ENCODE results near the gene NTSR2. TPM values are rescaled to one million over a fixed set of nuclear protein-coding genes. Genes with fewer than 3 reads are reported as not detected.

The NTSR2 gene
- total and polyA plus RNA-seq, 2 experiments from 2014 or later, result 0.10 TPM; not detected in 1

DNA sequence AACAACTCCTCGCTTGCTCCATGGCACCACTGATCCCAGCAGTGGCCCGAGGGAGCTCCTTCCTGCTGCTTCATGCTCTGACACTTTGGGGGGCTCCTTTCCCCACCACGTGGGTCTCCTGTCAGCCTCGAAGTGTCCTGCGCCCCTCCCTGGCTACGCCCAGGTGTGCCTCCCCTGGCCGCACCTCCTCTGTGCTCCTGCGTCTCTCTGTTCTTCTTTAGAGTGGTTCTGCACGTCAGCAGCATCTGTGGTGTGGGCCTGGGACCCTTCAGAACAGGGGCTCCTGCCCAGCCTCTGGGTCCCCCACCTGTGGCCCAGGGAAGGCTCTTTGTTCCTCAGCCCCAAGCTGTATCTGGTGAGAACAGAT lies 26.7 kb upstream of the NTSR2 start:
- no peak overlapping the region for H3K27ac Mint-ChIP-seq
- no peaks in the 10 kb centered on the region for H3K9me3 Mint-ChIP-seq
- Histone ChIP-seq H2AFZ (0 out of 2 replicates have a peak overlapping the region, but pooled peaks have one; percentile 23), H3K27me3 (ENCODE audit: insufficient read depth) (no peaks in the 10 kb centered on the region), H3F3A (replicated peaks; ENCODE audit: low read depth) (no peaks in the 10 kb centered on the region), H4K20me1 (replicated peaks; ENCODE audit: insufficient read depth) (no peaks in the 10 kb centered on the region), H3K4me2 (no peak overlapping the region), H3K4me3 (no peak overlapping the region), H3K27ac (ENCODE audit: low read depth) (no peak overlapping the region), H3K9me2 (ENCODE audit: insufficient read depth) (no peaks in the 10 kb centered on the region), H3K4me1 (ENCODE audit: insufficient read depth) (no peaks in the 10 kb centered on the region), H3K36me3 (ENCODE audit: insufficient read depth) (no peaks in the 10 kb centered on the region), H3K79me2 (replicated peaks; ENCODE audit: insufficient read depth) (no peaks in the 10 kb centered on the region)
- H3K4me3 Mint-ChIP-seq, result no peak overlapping the region
- TF ChIP-seq, protein P1, sequence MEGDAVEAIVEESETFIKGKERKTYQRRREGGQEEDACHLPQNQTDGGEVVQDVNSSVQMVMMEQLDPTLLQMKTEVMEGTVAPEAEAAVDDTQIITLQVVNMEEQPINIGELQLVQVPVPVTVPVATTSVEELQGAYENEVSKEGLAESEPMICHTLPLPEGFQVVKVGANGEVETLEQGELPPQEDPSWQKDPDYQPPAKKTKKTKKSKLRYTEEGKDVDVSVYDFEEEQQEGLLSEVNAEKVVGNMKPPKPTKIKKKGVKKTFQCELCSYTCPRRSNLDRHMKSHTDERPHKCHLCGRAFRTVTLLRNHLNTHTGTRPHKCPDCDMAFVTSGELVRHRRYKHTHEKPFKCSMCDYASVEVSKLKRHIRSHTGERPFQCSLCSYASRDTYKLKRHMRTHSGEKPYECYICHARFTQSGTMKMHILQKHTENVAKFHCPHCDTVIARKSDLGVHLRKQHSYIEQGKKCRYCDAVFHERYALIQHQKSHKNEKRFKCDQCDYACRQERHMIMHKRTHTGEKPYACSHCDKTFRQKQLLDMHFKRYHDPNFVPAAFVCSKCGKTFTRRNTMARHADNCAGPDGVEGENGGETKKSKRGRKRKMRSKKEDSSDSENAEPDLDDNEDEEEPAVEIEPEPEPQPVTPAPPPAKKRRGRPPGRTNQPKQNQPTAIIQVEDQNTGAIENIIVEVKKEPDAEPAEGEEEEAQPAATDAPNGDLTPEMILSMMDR (conservative IDR thresholded peaks at IDR 0.05; ENCODE audit: low read depth in 2 of 2), result no peak
- no peak for TF ChIP-seq EZH2phosphoT487 (IDR thresholded peaks at IDR 0.05; ENCODE audit: unreplicated experiment)
- TF ChIP-seq, protein P2, sequence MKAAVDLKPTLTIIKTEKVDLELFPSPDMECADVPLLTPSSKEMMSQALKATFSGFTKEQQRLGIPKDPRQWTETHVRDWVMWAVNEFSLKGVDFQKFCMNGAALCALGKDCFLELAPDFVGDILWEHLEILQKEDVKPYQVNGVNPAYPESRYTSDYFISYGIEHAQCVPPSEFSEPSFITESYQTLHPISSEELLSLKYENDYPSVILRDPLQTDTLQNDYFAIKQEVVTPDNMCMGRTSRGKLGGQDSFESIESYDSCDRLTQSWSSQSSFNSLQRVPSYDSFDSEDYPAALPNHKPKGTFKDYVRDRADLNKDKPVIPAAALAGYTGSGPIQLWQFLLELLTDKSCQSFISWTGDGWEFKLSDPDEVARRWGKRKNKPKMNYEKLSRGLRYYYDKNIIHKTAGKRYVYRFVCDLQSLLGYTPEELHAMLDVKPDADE (IDR thresholded peaks at IDR 0.05), result no peak
- TF ChIP-seq, protein P3, sequence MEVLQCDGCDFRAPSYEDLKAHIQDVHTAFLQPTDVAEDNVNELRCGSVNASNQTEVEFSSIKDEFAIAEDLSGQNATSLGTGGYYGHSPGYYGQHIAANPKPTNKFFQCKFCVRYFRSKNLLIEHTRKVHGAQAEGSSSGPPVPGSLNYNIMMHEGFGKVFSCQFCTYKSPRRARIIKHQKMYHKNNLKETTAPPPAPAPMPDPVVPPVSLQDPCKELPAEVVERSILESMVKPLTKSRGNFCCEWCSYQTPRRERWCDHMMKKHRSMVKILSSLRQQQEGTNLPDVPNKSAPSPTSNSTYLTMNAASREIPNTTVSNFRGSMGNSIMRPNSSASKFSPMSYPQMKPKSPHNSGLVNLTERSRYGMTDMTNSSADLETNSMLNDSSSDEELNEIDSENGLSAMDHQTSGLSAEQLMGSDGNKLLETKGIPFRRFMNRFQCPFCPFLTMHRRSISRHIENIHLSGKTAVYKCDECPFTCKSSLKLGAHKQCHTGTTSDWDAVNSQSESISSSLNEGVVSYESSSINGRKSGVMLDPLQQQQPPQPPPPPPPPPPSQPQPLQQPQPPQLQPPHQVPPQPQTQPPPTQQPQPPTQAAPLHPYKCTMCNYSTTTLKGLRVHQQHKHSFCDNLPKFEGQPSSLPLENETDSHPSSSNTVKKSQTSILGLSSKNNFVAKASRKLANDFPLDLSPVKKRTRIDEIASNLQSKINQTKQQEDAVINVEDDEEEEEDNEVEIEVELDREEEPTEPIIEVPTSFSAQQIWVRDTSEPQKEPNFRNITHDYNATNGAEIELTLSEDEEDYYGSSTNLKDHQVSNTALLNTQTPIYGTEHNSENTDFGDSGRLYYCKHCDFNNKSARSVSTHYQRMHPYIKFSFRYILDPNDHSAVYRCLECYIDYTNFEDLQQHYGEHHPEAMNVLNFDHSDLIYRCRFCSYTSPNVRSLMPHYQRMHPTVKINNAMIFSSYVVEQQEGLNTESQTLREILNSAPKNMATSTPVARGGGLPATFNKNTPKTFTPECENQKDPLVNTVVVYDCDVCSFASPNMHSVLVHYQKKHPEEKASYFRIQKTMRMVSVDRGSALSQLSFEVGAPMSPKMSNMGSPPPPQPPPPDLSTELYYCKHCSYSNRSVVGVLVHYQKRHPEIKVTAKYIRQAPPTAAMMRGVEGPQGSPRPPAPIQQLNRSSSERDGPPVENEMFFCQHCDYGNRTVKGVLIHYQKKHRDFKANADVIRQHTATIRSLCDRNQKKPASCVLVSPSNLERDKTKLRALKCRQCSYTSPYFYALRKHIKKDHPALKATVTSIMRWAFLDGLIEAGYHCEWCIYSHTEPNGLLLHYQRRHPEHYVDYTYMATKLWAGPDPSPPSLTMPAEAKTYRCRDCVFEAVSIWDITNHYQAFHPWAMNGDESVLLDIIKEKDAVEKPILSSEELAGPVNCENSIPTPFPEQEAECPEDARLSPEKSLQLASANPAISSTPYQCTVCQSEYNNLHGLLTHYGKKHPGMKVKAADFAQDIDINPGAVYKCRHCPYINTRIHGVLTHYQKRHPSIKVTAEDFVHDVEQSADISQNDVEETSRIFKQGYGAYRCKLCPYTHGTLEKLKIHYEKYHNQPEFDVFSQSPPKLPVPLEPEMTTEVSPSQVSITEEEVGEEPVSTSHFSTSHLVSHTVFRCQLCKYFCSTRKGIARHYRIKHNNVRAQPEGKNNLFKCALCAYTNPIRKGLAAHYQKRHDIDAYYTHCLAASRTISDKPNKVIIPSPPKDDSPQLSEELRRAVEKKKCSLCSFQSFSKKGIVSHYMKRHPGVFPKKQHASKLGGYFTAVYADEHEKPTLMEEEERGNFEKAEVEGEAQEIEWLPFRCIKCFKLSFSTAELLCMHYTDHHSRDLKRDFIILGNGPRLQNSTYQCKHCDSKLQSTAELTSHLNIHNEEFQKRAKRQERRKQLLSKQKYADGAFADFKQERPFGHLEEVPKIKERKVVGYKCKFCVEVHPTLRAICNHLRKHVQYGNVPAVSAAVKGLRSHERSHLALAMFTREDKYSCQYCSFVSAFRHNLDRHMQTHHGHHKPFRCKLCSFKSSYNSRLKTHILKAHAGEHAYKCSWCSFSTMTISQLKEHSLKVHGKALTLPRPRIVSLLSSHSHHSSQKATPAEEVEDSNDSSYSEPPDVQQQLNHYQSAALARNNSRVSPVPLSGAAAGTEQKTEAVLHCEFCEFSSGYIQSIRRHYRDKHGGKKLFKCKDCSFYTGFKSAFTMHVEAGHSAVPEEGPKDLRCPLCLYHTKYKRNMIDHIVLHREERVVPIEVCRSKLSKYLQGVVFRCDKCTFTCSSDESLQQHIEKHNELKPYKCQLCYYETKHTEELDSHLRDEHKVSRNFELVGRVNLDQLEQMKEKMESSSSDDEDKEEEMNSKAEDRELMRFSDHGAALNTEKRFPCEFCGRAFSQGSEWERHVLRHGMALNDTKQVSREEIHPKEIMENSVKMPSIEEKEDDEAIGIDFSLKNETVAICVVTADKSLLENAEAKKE (CRISPR knock-in tag; IDR thresholded peaks at IDR 0.05), result no peak
- no peak for TF ChIP-seq CREB1 (CRISPR knock-in tag; IDR thresholded peaks at IDR 0.05; ENCODE audit: low read depth)
- no peak for TF ChIP-seq ZNF331 (CRISPR knock-in tag; IDR thresholded peaks at IDR 0.05; ENCODE audit: low read depth)
- TF ChIP-seq EZH2 (IDR thresholded peaks at IDR 0.05; ENCODE audit: low read depth, unreplicated experiment), result no peak
- TF ChIP-seq, protein P4, sequence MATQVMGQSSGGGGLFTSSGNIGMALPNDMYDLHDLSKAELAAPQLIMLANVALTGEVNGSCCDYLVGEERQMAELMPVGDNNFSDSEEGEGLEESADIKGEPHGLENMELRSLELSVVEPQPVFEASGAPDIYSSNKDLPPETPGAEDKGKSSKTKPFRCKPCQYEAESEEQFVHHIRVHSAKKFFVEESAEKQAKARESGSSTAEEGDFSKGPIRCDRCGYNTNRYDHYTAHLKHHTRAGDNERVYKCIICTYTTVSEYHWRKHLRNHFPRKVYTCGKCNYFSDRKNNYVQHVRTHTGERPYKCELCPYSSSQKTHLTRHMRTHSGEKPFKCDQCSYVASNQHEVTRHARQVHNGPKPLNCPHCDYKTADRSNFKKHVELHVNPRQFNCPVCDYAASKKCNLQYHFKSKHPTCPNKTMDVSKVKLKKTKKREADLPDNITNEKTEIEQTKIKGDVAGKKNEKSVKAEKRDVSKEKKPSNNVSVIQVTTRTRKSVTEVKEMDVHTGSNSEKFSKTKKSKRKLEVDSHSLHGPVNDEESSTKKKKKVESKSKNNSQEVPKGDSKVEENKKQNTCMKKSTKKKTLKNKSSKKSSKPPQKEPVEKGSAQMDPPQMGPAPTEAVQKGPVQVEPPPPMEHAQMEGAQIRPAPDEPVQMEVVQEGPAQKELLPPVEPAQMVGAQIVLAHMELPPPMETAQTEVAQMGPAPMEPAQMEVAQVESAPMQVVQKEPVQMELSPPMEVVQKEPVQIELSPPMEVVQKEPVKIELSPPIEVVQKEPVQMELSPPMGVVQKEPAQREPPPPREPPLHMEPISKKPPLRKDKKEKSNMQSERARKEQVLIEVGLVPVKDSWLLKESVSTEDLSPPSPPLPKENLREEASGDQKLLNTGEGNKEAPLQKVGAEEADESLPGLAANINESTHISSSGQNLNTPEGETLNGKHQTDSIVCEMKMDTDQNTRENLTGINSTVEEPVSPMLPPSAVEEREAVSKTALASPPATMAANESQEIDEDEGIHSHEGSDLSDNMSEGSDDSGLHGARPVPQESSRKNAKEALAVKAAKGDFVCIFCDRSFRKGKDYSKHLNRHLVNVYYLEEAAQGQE (IDR thresholded peaks at IDR 0.05; ENCODE audit: unreplicated experiment), result no peak
- no peak for TF ChIP-seq POLR2AphosphoS5 (IDR thresholded peaks at IDR 0.05; ENCODE audit: low read depth)
- TF ChIP-seq JUNB (IDR thresholded peaks at IDR 0.05; ENCODE audit: unreplicated experiment), result no peak
- no peak for TF ChIP-seq ZNF114 (CRISPR knock-in tag; IDR thresholded peaks at IDR 0.05)
- TF ChIP-seq NANOG (IDR thresholded peaks at IDR 0.05; ENCODE audit: borderline replicate concordance), result no peak
- no peak for TF ChIP-seq STAT1 (IDR thresholded peaks at IDR 0.05; ENCODE audit: unreplicated experiment)
- DNase-seq (ENCODE audit: low spot score) (no peak), ATAC-seq (no peak)
- H3K4me1 Mint-ChIP-seq, result no peaks in the 10 kb centered on the region; the same call in 2 of the 3 replicates
- H3K36me3 Mint-ChIP-seq (ENCODE audit: low read depth), result no peaks in the 10 kb centered on the region
- H3K27me3 Mint-ChIP-seq (ENCODE audit: insufficient read depth, low read depth, poor library complexity), result peaks cover 6% of the 10 kb centered on the region
